Endodermal cell (in vitro differentiated cells): ENCODE measurements around the gene OR51B2. TPM values are rescaled to one million over a fixed set of nuclear protein-coding genes. Genes with fewer than 3 reads are reported as not detected.
"Not testable (repeated sequence)": the region's sequence is repeated elsewhere in the genome, so short reads cannot be mapped to it uniquely, and the experiment has no call there.

Experiments
- DNase-seq: peaks from one replicate; pipeline ENCODE4 v3.0.0-alpha.2; 2017
- H3K27ac ChIP-seq: 2 replicates; pipeline ENCODE4 v1.5.1; 2013; ENCODE audit warnings: mild to moderate bottlenecking, low read depth, low read length, moderate library complexity
- H3K27me3 ChIP-seq: 2 replicates; pipeline ENCODE4 v1.6.1; 2013; ENCODE audit warnings: mild to moderate bottlenecking, low read length, moderate library complexity; ENCODE audit not compliant: insufficient read depth, control insufficient read depth, poor library complexity, severe bottlenecking
- H3K36me3 ChIP-seq: 2 replicates; pipeline ENCODE4 v1.7.0; 2013; ENCODE audit warnings: mild to moderate bottlenecking, low read length, moderate library complexity; ENCODE audit not compliant: control insufficient read depth, insufficient read depth
- H3K4me1 ChIP-seq: one replicate; pipeline ENCODE4 v1.7.0; 2013; ENCODE audit warnings: low read length; ENCODE audit not compliant: control insufficient read depth, insufficient read depth
- H3K4me3 ChIP-seq: 2 replicates; pipeline ENCODE4 v1.5.1; 2013; ENCODE audit warnings: mild to moderate bottlenecking, low read length, moderate library complexity
- H3K9ac ChIP-seq: 2 replicates; pipeline ENCODE4 v1.6.1; 2013; ENCODE audit warnings: mild to moderate bottlenecking, low read length, moderate library complexity; ENCODE audit not compliant: poor library complexity, severe bottlenecking; ENCODE audit errors: extremely low read depth
- H3K9me3 ChIP-seq: 2 replicates; pipeline ENCODE4 v1.6.1; 2013; ENCODE audit warnings: mild to moderate bottlenecking, low read length, moderate library complexity; ENCODE audit not compliant: control insufficient read depth
- H3K27ac Mint-ChIP-seq: 2 replicates; pipeline ENCODE4 v1.8.0; 2020; ENCODE audit warnings: mixed read lengths
- H3K27me3 Mint-ChIP-seq: 2 replicates; pipeline ENCODE4 v1.8.0; 2021; ENCODE audit warnings: mild to moderate bottlenecking, mixed read lengths; ENCODE audit not compliant: insufficient read depth
- H3K36me3 Mint-ChIP-seq: 2 replicates; pipeline ENCODE4 v1.8.0; 2020; ENCODE audit warnings: low read depth, mixed read lengths
- H3K4me1 Mint-ChIP-seq: 2 replicates; pipeline ENCODE4 v1.8.0; 2020; ENCODE audit warnings: mixed read lengths
- H3K4me3 Mint-ChIP-seq: 2 replicates; pipeline ENCODE4 v1.8.0; 2020; ENCODE audit warnings: mild to moderate bottlenecking, moderate library complexity, mixed read lengths
- H3K9me3 Mint-ChIP-seq: 2 replicates; pipeline ENCODE4 v1.8.0; 2020; ENCODE audit warnings: mild to moderate bottlenecking, mixed read lengths
- WGBS, 2 experiments: methylation state at CpG; one replicate each; pipeline versions ENCODE4 v1.1.5 to v1.1.7; 2013; ENCODE audit warnings: missing lambda C conversion rate in 2 of 2, mixed read lengths in 1 of 2; ENCODE audit not compliant: insufficient coverage in 1 of 2, insufficient read length in 1 of 2; 5-methylcytosine and 5-hydroxymethylcytosine counted together
- total RNA-seq, 2 donors: library from RNA; stranded (reverse); fragmentation: NEBNext Ultra II Directional in 1 of 2; extraction: Animal tissue kit (Norgen Biotek cat#: 25700) in 1 of 2; gene quantifications; 2 replicates in 1 of 2; 3 replicates in 1 of 2; pipeline ENCODE4 v1.2.1, GENCODE V29; 2021
- TF ChIP-seq, protein P1 (sequence below): fragments of 200-600 bp; sonication (generic); conservative IDR thresholded peaks from 2 replicates; pipeline ENCODE4 v1.5.0; 2021; ENCODE audit warnings: antibody characterized with exemption, mild to moderate bottlenecking

Gene OR51B2
- total RNA-seq, 2 donors from 2014 or later, result 0.51 TPM; not detected in 1

DNA sequence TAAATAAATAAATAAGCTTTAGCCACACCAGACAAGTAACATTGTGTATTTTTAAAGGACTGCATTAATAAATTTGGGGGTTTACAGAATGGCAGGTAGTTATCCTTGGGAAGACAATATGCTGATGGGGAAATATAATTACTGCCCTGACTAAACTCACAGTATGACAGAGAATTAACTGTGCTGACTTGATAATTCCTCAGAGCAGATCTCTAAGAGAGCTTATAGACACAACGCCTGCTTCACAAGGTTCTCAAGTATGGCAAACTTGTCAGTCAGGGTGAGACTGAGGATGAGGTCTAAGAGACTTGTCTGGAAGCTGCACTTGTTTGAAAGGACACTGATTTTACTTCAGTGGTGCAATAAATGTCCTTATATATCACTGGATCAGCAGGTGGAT is 25.6 kb downstream of the OR51B2 start:
- Mint-ChIP-seq H3K36me3 (no peaks in the 10 kb centered on the region), H3K4me1 (peaks cover 11% of the 10 kb centered on the region), H3K27ac (no peak overlapping the region), H3K27me3 (no peaks in the 10 kb centered on the region), H3K4me3 (no peak overlapping the region), H3K9me3 (peaks cover 2% of the 10 kb centered on the region)
- no peak overlapping the region for H3K4me3 ChIP-seq
- no peaks in the 10 kb centered on the region for H3K27me3 ChIP-seq
- H3K9ac ChIP-seq, result no peak overlapping the region
- no peaks in the 10 kb centered on the region for H3K36me3 ChIP-seq
- no peak overlapping the region for H3K27ac ChIP-seq
- no peak for DNase-seq
- peaks cover under 1% of the 10 kb centered on the region for H3K9me3 ChIP-seq
- 92 to 100% methylated on average over 1 of the region's 1 CpG for WGBS, 2 experiments
- TF ChIP-seq, protein P1, sequence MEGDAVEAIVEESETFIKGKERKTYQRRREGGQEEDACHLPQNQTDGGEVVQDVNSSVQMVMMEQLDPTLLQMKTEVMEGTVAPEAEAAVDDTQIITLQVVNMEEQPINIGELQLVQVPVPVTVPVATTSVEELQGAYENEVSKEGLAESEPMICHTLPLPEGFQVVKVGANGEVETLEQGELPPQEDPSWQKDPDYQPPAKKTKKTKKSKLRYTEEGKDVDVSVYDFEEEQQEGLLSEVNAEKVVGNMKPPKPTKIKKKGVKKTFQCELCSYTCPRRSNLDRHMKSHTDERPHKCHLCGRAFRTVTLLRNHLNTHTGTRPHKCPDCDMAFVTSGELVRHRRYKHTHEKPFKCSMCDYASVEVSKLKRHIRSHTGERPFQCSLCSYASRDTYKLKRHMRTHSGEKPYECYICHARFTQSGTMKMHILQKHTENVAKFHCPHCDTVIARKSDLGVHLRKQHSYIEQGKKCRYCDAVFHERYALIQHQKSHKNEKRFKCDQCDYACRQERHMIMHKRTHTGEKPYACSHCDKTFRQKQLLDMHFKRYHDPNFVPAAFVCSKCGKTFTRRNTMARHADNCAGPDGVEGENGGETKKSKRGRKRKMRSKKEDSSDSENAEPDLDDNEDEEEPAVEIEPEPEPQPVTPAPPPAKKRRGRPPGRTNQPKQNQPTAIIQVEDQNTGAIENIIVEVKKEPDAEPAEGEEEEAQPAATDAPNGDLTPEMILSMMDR, result no peak
- no peaks in the 10 kb centered on the region for H3K4me1 ChIP-seq

DNA sequence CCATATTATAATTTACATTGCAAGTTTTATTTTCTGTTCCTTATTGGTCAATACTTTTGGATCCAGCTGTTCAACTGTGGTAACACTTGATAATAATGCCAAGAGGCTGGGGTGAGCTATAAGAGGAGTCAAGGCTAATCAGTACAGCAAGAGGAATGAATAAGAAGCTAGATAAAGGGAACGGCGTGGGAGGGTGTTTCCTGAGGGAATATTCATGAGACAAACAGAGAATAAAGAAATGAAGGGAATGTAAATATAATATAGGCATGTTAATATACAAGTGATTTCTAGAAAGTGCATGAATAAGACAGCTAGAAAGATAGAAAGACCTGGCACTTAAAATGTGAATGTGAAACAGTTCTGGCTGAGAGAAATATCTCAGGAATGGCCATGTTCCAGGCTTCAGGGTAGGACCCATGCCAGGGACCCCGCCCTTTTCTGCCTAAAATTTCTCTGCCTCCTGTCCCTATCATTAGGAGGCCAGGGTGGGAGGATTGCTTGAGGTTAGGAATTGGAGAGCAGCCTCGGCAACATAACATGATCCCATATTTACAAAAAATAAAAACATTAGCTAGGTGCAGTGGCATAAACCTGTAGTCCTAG is 26.3 kb downstream of the OR51B2 start:
- 86 to 90% methylated on average over 2 to 3 of the region's 4 CpGs for WGBS, 2 experiments
- H3K27ac ChIP-seq, result no peak overlapping the region
- H3K9ac ChIP-seq, result no peak overlapping the region
- H3K4me3 Mint-ChIP-seq, result no peak overlapping the region
- no peak overlapping the region for H3K27ac Mint-ChIP-seq
- TF ChIP-seq, protein P1, result no peak
- H3K36me3 Mint-ChIP-seq, result no peaks in the 10 kb centered on the region
- no peaks in the 10 kb centered on the region for H3K27me3 Mint-ChIP-seq
- no peaks in the 10 kb centered on the region for H3K27me3 ChIP-seq
- peaks cover 6% of the 10 kb centered on the region for H3K9me3 Mint-ChIP-seq
- H3K4me1 ChIP-seq, result no peaks in the 10 kb centered on the region
- peaks cover 7% of the 10 kb centered on the region for H3K9me3 ChIP-seq
- no peaks in the 10 kb centered on the region for H3K36me3 ChIP-seq
- DNase-seq, result no peak
- H3K4me3 ChIP-seq, result no peak overlapping the region
- peaks cover 11% of the 10 kb centered on the region for H3K4me1 Mint-ChIP-seq

DNA sequence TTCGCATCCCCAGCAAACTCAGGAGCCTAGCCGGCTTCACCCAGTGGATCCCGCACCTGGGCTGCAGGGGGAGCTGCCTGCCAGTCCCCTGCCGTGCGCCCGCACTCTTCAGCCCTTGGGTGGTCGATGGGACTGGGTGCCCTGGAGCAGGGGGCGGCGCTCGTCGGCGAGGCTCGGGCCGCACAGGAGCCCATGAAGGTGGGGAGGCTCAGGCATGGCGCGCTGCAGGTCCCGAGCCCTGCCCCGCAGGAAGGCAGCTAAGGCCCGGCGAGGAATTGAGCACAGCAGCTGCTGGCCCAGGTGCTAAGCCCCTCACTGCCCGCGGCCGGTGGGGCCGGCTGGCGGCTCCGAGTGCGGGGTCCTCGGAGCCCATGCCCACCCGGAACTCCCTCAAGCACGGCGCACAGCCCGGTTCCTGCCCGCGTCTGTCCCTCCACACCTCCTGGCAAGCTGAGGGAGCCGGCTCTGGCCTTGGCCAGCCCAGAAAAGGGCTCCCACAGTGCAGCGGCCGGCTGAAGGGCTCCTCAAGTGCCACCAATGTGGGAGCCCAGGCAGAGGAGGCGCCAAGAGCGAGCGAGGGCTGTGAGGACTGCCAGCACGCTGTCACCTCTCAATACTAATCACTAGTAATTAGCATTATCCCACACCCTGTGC is 29.6 kb downstream of the OR51B2 start:
- H3K4me3 ChIP-seq, H3K9ac ChIP-seq, H3K4me1 Mint-ChIP-seq, H3K9me3 Mint-ChIP-seq, H3K27me3 ChIP-seq, H3K27ac ChIP-seq, DNase-seq, H3K27ac Mint-ChIP-seq, H3K4me1 ChIP-seq, H3K36me3 Mint-ChIP-seq, H3K4me3 Mint-ChIP-seq, H3K27me3 Mint-ChIP-seq, H3K36me3 ChIP-seq: not testable (repeated sequence)
- H3K9me3 ChIP-seq, result peaks cover 10% of the 10 kb centered on the region
- 96 to 97% methylated on average over 18 to 40 of the region's 41 CpGs for WGBS, 2 experiments
